ENCODE measurements around the gene OR51G1. TPM values are rescaled to one million over a fixed set of nuclear protein-coding genes. Genes with fewer than 3 reads are reported as not detected.

Gene OR51G1
- total and polyA plus RNA-seq, 5 experiments from 2014 or later = not detected

- H3K9me3 Mint-ChIP-seq = peaks cover 0 to 9% (median 0%) of the 10 kb centered on the region in 9 donors
- ATAC-seq (no peak), DNase-seq (no peak)
- H3K4me1 Mint-ChIP-seq = peaks cover 0 to 3% (median 0%) of the 10 kb centered on the region in 4 donors
- H3K4me3 Mint-ChIP-seq = no peak within 1 kb of the TSS
- no peaks in the 10 kb centered on the region for H3K36me3 Mint-ChIP-seq
- H3K27me3 Mint-ChIP-seq = peaks cover 0 to 6% (median 0%) of the 10 kb centered on the region in 5 donors
- no peak within 1 kb of the TSS for H3K27ac Mint-ChIP-seq
- POLR2A ChIA-PET = no interaction called here
These were observed 20.7 kb downstream of the OR51G1 start, which contains the start of gene OR51A7 for GRCh38 chr11:4903484-4903883. TSS of gene OR51A7 (plus strand) at chr11:4903783. CDS start at chr11:4907370, 3,587 bp downstream.

DNA sequence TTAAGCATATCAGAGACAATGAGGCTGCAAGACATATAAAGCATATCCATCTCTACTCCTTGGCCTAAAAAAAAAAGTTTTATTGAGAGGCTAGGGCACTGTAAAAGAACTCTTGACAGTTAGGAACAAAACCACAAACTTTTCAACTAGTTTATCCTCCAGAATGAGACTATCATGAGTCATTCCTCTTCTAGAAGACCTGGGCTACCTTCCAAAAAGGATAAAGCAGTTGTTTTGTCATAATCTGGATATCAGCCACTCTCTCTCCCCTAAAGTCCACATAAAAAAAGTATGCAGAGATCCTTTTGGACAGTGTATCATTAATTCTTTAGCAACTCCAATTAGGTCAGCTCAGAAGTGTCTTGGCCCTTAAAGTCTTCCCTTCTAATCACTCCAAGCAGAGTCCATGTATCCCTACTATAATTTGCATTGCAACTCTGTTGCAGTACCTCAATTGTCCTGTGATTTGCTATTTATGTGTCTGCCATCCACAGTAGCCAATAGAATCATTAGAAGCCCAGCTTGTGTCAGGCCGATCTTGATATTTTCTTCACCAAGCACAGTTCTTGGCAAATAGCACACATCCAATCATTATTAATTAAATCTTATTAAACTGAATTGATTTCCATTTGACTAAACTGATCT is 32.0 kb downstream of the OR51G1 start:
- H3K4me1 Mint-ChIP-seq = no peaks in the 10 kb centered on the region
- ATAC-seq (no peak), DNase-seq (no peak)
- H3K27ac Mint-ChIP-seq = no peak overlapping the region
- H3K9me3 Mint-ChIP-seq = peaks cover 0 to 9% (median 0%) of the 10 kb centered on the region in 9 donors
- H3K27me3 Mint-ChIP-seq = peaks cover 0 to 23% (median 11%) of the 10 kb centered on the region in 5 donors
- no peaks in the 10 kb centered on the region for H3K36me3 Mint-ChIP-seq
- POLR2A ChIA-PET = no interaction called here
- no peak overlapping the region for H3K4me3 Mint-ChIP-seq

DNA sequence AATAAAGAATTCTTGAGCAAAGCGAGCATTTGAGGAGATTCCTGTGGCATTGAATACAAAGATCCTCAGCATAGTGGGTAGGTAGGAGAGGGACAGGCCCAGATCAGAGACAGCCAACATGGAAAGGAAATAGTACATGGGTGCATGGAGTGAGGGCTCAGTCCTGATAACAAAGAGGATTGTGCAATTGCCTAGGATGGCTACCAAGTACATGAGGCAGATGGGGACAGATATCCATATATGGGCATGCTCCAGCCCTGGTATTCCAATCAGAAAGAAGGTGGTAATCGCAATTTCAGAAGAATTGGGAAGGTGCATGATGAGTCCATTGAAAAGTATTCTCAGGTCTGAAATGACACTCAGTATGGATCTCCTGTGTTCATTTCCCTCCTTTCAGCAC is 33.9 kb downstream of the OR51G1 start:
- H3K36me3 Mint-ChIP-seq = no peaks in the 10 kb centered on the region
- peaks cover 0 to 23% (median 11%) of the 10 kb centered on the region in 5 donors for H3K27me3 Mint-ChIP-seq
- H3K4me1 Mint-ChIP-seq = no peaks in the 10 kb centered on the region
- H3K9me3 Mint-ChIP-seq = peaks cover 0 to 9% (median 0%) of the 10 kb centered on the region in 9 donors
- no peak overlapping the region for H3K27ac Mint-ChIP-seq
- no peak for DNase-seq
- no peak overlapping the region for H3K4me3 Mint-ChIP-seq
- no peak for ATAC-seq
- POLR2A ChIA-PET = no interaction called here

- POLR2A ChIA-PET = no interaction called here
- no peaks in the 10 kb centered on the region for H3K36me3 Mint-ChIP-seq
- no peak overlapping the region for H3K27ac Mint-ChIP-seq
- DNase-seq = no peak
- no peaks in the 10 kb centered on the region for H3K4me1 Mint-ChIP-seq
- peaks cover 0 to 9% (median 0%) of the 10 kb centered on the region in 9 donors for H3K9me3 Mint-ChIP-seq
- no peak for ATAC-seq
- H3K27me3 Mint-ChIP-seq = peaks cover 0 to 14% (median 10%) of the 10 kb centered on the region in 5 donors
- H3K4me3 Mint-ChIP-seq = no peak overlapping the region
These were observed 36.5 kb downstream of the OR51G1 start for GRCh38 chr11:4887591-4887990.

- H3K36me3 Mint-ChIP-seq = no peaks in the 10 kb centered on the region
- H3K27me3 Mint-ChIP-seq = peaks cover 0 to 14% (median 8%) of the 10 kb centered on the region in 5 donors
- H3K9me3 Mint-ChIP-seq = peaks cover 0 to 9% (median 0%) of the 10 kb centered on the region in 9 donors
- H3K27ac Mint-ChIP-seq = no peak overlapping the region
- POLR2A ChIA-PET = no interaction called here
- H3K4me1 Mint-ChIP-seq = no peaks in the 10 kb centered on the region
- ATAC-seq (no peak), DNase-seq (no peak)
- H3K4me3 Mint-ChIP-seq = no peak overlapping the region
These were observed 38.0 kb downstream of the OR51G1 start for GRCh38 chr11:4886186-4886585.

GRCh38 chr11:4884361-4884760 is 39.8 kb downstream of the OR51G1 start:
- Mint-ChIP-seq H3K9me3 (no peaks in the 10 kb centered on the region), H3K27me3 (peaks cover 0 to 12% (median 4%) of the 10 kb centered on the region in 5 donors), H3K36me3 (no peaks in the 10 kb centered on the region), H3K27ac (no peak overlapping the region), H3K4me1 (no peaks in the 10 kb centered on the region), H3K4me3 (no peak overlapping the region)
- DNase-seq (no peak), ATAC-seq (no peak)
- POLR2A ChIA-PET = no interaction called here

DNA sequence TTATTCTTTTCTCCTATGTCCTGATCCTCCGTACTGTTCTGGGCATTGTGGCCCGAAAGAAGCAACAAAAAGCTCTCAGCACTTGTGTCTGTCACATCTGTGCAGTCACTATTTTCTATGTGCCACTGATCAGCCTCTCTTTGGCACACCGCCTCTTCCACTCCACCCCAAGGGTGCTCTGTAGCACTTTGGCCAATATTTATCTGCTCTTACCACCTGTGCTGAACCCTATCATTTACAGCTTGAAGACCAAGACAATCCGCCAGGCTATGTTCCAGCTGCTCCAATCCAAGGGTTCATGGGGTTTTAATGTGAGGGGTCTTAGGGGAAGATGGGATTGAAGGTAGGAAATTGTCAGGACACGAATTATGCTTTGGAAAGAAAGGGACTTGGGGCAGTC is 41.6 kb downstream of the OR51G1 start:
- H3K27me3 Mint-ChIP-seq = peaks cover 0 to 15% (median 1%) of the 10 kb centered on the region in 5 donors
- no peak for DNase-seq
- ATAC-seq = no peak
- no peak overlapping the region for H3K27ac Mint-ChIP-seq
- H3K9me3 Mint-ChIP-seq = peaks cover 0 to 2% (median 0%) of the 10 kb centered on the region in 9 donors
- no peak overlapping the region for H3K4me3 Mint-ChIP-seq
- H3K4me1 Mint-ChIP-seq = no peaks in the 10 kb centered on the region
- no peaks in the 10 kb centered on the region for H3K36me3 Mint-ChIP-seq
- POLR2A ChIA-PET = no interaction called here

DNA sequence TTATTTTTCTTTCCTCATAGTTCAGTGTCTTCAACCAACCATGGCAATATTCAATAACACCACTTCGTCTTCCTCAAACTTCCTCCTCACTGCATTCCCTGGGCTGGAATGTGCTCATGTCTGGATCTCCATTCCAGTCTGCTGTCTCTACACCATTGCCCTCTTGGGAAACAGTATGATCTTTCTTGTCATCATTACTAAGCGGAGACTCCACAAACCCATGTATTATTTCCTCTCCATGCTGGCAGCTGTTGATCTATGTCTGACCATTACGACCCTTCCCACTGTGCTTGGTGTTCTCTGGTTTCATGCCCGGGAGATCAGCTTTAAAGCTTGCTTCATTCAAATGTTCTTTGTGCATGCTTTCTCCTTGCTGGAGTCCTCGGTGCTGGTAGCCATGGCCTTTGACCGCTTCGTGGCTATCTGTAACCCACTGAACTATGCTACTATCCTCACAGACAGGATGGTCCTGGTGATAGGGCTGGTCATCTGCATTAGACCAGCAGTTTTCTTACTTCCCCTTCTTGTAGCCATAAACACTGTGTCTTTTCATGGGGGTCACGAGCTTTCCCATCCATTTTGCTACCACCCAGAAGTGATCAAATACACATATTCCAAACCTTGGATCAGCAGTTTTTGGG is 42.2 kb downstream of the OR51G1 start, which contains the start of gene OR51T1:
OR51T1 (plus strand) TSS at position 41 of the 641 bp plus-strand sequence; CDS start at position 41, 0 bp downstream.
- Mint-ChIP-seq H3K36me3 (no peaks in the 10 kb centered on the region), H3K27me3 (peaks cover 0 to 15% (median 1%) of the 10 kb centered on the region in 5 donors), H3K4me1 (no peaks in the 10 kb centered on the region), H3K9me3 (peaks cover 0 to 2% (median 0%) of the 10 kb centered on the region in 9 donors), H3K27ac (no peak within 1 kb of the TSS), H3K4me3 (no peak within 1 kb of the TSS)
- no peak for ATAC-seq
- POLR2A ChIA-PET = no interaction called here
- no peak for DNase-seq

GRCh38 chr11:4881188-4881587 is 43.0 kb downstream of the OR51G1 start:
- Mint-ChIP-seq H3K9me3 (peaks cover 0 to 3% (median 0%) of the 10 kb centered on the region in 9 donors), H3K27me3 (peaks cover 0 to 15% (median 1%) of the 10 kb centered on the region in 5 donors), H3K36me3 (no peaks in the 10 kb centered on the region), H3K27ac (no peak overlapping the region), H3K4me1 (peaks cover 0 to 2% (median 0%) of the 10 kb centered on the region in 4 donors), H3K4me3 (no peak overlapping the region)
- no peak for DNase-seq
- ATAC-seq = no peak
- POLR2A ChIA-PET = no interaction called here

Other genes with a start within 250 kb of the OR51G1 start
- gene OR51E2, start 226.5 kb downstream of the OR51G1 start, total RNA-seq = not detected
- gene OR51E2, start 226.5 kb downstream of the OR51G1 start, polyA plus RNA-seq = not detected
- gene MMP26, start 219.6 kb downstream of the OR51G1 start, total RNA-seq = not detected
- not detected for gene MMP26, start 219.6 kb downstream of the OR51G1 start, polyA plus RNA-seq
- gene OR51F1, start 154.4 kb downstream of the OR51G1 start, total RNA-seq = not detected
- not detected for gene OR51F1, start 154.4 kb downstream of the OR51G1 start, polyA plus RNA-seq
- not detected for gene OR52R1, start 120.0 kb downstream of the OR51G1 start, total RNA-seq
- gene OR52R1, start 120.0 kb downstream of the OR51G1 start, polyA plus RNA-seq = not detected
- not detected for gene OR51F2, start 103.0 kb downstream of the OR51G1 start, total RNA-seq
- not detected for gene OR51F2, start 103.0 kb downstream of the OR51G1 start, polyA plus RNA-seq
- gene OR51S1, start 75.1 kb downstream of the OR51G1 start, total RNA-seq = not detected
- gene OR51S1, start 75.1 kb downstream of the OR51G1 start, polyA plus RNA-seq = not detected
- gene OR51T1, start 42.4 kb downstream of the OR51G1 start, total RNA-seq = not detected
- not detected for gene OR51T1, start 42.4 kb downstream of the OR51G1 start, polyA plus RNA-seq
- gene OR51A7, start 20.6 kb downstream of the OR51G1 start, total RNA-seq = not detected
- not detected for gene OR51A7, start 20.6 kb downstream of the OR51G1 start, polyA plus RNA-seq
- gene OR51G2, start 5.0 kb downstream of the OR51G1 start, total RNA-seq = not detected
- not detected for gene OR51G2, start 5.0 kb downstream of the OR51G1 start, polyA plus RNA-seq
- gene OR51A4, start 23.3 kb upstream of the OR51G1 start, total RNA-seq = not detected
- gene OR51A4, start 23.3 kb upstream of the OR51G1 start, polyA plus RNA-seq = not detected
- gene OR51A2, start 31.4 kb upstream of the OR51G1 start, total RNA-seq = not detected
- gene OR51A2, start 31.4 kb upstream of the OR51G1 start, polyA plus RNA-seq = not detected
- not detected for gene OR51L1, start 70.5 kb upstream of the OR51G1 start, total RNA-seq
- not detected for gene OR51L1, start 70.5 kb upstream of the OR51G1 start, polyA plus RNA-seq
- not detected for gene OR52J3, start 122.2 kb upstream of the OR51G1 start, total RNA-seq
- not detected for gene OR52J3, start 122.2 kb upstream of the OR51G1 start, polyA plus RNA-seq
- gene OR52E2, start 135.3 kb upstream of the OR51G1 start, total RNA-seq = not detected
- not detected for gene OR52E2, start 135.3 kb upstream of the OR51G1 start, polyA plus RNA-seq
- not detected for gene OR52E1, start 145.2 kb upstream of the OR51G1 start, total RNA-seq
- not detected for gene OR52E1, start 145.2 kb upstream of the OR51G1 start, polyA plus RNA-seq
- not detected for gene OR52A5, start 214.0 kb upstream of the OR51G1 start, total RNA-seq
- not detected for gene OR52A5, start 214.0 kb upstream of the OR51G1 start, polyA plus RNA-seq
- not detected for gene OR52A1, start 230.4 kb upstream of the OR51G1 start, total RNA-seq
- gene OR52A1, start 230.4 kb upstream of the OR51G1 start, polyA plus RNA-seq = not detected